HG03457 (cell line): ENCODE results near the gene DNAAF5.

Experiments
- ATAC-seq: cut with Tn5 transposase; IDR thresholded peaks from one replicate; pipeline ENCODE4 v1.9.1; 2021; ENCODE audit warnings: moderate number of reproducible peaks; ENCODE audit not compliant: unreplicated experiment

The DNAAF5 gene

GRCh38 chr7:706721-707120 is 19.8 kb upstream of the DNAAF5 start:
- ATAC-seq, result no peak

DNA sequence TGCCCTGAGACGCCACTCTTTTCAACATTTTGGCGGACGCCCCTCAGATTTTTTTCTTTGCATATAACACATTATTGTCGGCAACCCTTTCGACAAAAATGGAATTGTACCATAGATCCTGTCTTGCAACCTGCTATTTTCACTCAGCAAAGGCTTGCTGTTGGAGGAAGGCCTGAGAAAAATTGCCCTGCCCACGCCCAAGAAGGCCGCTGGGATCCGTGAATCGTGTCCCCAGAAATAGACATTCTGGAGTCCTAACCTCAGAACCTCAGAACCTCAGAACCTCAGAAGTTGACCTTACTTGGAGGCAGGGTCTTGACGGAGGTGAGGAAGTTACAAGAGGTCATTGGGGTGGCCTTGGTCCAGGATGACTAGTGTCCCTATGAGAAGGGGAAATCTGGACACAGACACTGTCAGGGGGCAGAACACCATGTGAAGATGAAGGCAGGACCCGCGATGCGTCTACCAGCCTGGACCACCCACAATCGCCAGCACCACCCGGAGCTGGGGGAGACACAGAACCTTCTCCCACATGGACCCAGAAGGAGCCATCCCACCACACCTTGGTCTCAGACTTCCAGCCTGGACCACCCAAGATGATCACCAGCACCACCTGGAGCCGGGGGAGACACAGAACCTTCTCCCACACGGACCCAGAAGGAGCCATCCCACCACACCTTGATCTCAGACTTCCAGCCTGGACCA is 19.1 kb upstream of the DNAAF5 start:
- ATAC-seq, result no peak

- no peak for ATAC-seq
Observed at GRCh38 chr7:710161-710560, 16.3 kb upstream of the DNAAF5 start.

DNA sequence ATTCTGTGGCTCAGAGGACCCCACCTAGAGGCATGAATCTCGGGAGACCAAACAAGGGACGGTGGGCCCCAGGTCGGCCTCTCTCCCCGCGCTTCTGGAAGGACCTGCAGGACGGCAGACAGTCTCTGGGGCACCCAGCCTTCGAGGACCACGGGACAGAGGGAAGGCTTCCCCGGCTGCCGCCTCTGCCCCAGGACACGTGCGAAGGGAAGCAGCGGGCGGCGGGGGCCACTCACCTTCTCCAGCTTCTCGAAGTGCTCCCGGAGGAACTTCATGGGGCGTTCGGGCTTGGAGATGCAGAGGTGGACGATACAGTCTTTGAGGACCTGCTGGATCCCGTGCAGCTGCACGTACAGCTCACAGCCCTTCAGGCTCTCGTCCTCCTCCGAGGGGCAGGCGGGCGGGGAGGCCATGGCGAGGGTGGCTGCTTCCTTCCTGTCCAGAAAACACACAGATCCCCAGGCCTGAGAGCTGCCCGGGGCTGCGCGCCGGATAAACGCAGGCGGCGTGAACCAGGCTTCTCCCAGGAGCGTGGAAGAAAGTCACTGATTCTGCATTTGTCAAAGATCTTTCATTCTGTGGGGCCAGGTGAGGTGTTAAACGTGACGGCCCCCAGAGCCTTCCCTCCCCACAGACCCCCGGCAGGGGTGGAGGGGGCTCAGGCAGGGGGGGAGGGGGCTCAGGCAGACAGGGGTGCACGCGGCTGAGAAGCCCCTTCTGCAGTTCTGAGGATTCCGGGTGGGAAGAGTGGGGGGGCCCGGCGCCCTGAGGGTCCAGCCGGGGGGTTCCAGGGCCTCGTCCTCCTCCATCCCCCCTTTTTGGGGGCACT is 15.2 kb upstream of the DNAAF5 start:
- ATAC-seq, result no peak

DNA sequence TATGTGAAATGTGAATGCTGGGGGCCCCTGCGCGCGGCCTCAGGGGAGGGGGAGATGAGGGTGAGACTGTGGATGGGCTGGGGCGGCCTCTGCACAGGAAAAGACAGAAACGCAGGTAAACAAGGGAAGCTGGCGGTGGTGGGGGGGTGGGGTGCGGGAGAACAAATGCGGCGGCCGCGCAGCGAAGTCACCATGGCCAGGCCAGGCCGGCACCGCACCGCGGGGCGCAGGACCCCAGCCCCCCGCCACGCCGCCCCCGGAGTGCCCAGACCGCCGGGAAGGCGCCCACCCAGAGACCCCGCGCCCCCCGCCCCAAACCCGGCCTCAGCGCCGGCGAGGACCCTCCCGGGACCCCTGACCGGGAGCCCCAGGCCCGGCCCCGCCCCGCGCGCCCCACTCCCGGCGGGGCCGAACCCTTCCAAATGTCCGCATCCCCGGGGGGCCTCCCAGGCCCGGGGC is 14.5 kb upstream of the DNAAF5 start:
- ATAC-seq, result no peak

- ATAC-seq, result no peak
Observed at GRCh38 chr7:712381-713138, 13.9 kb upstream of the DNAAF5 start.

GRCh38 chr7:713139-713457 is 13.4 kb upstream of the DNAAF5 start:
- ATAC-seq, result no peak

GRCh38 chr7:713488-714230 is 12.8 kb upstream of the DNAAF5 start:
- ATAC-seq, result no peak

DNA sequence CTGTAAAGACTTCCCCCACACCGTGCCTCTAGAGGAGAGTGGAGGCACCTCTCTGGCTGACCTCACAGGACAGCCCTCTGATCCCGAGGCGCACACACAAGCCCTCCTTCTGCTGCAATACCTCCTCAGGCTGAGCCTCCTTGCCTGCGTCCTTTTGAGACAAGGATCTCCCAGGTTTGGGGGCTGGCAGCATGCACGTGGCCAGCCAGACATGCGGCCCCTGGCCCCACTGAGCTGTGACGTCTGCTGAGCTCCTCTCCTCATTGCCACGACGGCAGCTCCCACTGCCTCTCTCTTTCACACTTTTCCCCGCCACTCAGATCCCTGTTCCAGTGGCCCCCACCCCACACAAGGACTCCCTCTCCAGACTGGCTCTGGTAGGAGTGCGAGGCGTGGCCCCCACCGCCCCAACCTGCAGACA is 12.2 kb upstream of the DNAAF5 start:
- no peak for ATAC-seq

- no peak for ATAC-seq
Observed at GRCh38 chr7:716222-716621, 10.3 kb upstream of the DNAAF5 start.

- no peak for ATAC-seq
Observed at GRCh38 chr7:716636-717035, 9.9 kb upstream of the DNAAF5 start.

GRCh38 chr7:721619-722248 is 4.8 kb upstream of the DNAAF5 start:
- ATAC-seq, result no peak

GRCh38 chr7:723541-723940 is 3.0 kb upstream of the DNAAF5 start:
- ATAC-seq, result no peak

DNA sequence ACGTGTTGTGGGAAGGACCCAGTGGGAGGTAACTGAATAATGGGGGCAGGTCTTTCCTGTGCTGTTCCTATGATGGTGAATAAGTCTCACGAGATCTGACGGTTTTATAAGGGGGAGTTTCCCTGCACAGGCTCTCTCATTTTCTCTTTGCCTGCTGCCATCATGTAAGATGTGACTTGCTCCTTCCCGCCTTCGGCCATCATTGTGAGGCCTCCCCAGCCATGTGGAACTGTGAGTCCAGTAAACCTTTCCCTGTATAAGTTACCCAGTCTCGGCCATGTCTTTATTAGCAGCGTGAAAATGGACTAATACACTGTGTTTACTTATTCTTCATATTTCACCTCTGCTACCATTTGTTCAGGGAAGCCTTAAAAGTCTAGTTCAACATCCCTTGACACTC is 2.2 kb upstream of the DNAAF5 start:
- no peak for ATAC-seq

DNA sequence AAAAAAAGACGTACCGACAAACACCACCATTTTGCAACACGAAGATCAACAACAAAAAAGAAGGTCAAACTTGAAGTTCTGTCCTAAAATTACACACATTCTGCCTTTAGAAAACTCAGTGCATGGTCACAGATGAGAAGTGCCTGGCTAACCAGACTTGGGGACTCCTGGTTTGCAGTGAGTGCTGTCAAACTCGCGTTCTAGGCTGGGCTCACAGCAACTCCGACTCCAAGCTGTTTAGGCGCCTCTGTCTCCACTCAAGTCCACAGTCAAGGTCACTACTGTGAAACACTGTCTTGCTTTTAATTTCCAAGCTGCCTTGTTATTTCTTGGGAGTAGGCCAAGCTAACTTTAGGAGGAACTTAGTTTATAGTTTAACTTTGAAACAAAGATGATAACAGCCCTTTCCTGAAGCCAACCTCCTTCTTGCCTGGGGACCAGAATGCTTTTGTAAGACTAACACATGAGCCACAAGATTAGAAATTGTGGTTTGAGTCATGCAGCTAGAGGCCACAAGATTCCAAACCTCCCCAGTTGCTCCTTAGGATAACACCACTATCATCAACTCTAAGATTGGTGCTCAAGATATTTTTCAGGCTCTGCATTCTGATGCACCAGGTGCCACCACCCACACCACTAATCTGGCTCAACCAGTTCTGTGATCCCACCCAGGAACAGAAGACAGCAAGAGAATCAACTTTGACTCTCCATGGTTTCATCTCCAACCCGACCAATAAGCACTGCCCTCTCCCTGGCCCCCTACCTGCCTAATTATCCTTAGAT is 1.1 kb upstream of the DNAAF5 start:
- ATAC-seq, result no peak

- peak; percentile 5 for ATAC-seq
Observed at GRCh38 chr7:726854-727103, 280 bp downstream of the DNAAF5 start.

DNA sequence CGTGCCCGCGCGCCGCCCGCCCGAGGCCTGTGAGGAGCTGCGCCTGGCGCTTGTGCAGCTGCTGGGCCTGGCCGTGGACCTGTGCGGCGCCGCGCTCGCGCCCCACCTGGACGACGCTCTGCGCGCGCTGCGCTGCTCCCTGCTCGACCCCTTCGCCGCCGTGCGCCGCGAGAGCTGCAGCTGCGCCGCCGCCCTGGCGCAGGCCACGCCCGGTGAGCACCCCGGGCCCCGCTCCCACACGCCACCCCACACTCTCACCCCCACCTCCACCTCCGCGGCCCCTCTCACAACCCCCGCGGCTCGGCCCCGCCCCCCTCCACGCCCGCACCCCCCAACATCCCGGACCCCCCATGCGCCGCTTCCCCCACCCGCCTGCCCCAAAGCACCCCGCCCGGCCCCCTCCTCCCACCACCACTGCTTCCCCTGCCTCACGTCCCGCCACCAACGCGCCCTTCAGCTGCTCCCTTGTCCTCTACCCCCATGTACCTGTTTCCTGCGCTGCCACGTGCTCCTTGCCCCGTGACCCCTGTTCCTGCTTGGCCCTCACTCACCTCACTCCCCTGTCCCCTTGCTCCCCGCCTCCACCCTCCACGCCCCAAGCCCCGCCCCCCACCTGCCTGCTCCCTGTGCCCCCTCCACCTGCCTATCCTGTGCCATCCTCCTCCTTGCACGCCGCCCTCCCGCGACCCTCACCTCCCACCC is 756 bp downstream of the DNAAF5 start, which contains the start of gene PRKAR1B:
TSS of gene PRKAR1B (minus strand) at position 178 of the 702 bp plus-strand sequence. CDS start 15,776 bp downstream, outside the sequence.
- ATAC-seq, result peak; percentile 9

- no peak for ATAC-seq
Observed at GRCh38 chr7:727806-728460, 1.4 kb downstream of the DNAAF5 start.

- no peak for ATAC-seq
Observed at GRCh38 chr7:728602-729001, 2.1 kb downstream of the DNAAF5 start.
